OCI-LY1 (cell line): ENCODE measurements around the gene SOX9.

Source experiments
- EZH2 ChIP-seq: fragments of 200-600 bp; sonication (generic), shearing (Covaris generic); IDR thresholded peaks from 2 replicates; pipeline ENCODE4 v1.8.0; 2017; ENCODE audit warnings: borderline replicate concordance, mixed run types, mild to moderate bottlenecking, antibody characterized with exemption, low read length, moderate library complexity, mixed read lengths
- TF ChIP-seq, protein P1 (sequence below): fragments of 200-600 bp; sonication (generic), shearing (Covaris generic); IDR thresholded peaks from 2 replicates; pipeline ENCODE4 v1.5.1; 2017; ENCODE audit warnings: mild to moderate bottlenecking, antibody characterized with exemption, low read length, moderate library complexity, mixed read lengths

GRCh38 chr17:72163474-72163873, 42.7 kb downstream of the SOX9 start:
- TF ChIP-seq, protein P1, sequence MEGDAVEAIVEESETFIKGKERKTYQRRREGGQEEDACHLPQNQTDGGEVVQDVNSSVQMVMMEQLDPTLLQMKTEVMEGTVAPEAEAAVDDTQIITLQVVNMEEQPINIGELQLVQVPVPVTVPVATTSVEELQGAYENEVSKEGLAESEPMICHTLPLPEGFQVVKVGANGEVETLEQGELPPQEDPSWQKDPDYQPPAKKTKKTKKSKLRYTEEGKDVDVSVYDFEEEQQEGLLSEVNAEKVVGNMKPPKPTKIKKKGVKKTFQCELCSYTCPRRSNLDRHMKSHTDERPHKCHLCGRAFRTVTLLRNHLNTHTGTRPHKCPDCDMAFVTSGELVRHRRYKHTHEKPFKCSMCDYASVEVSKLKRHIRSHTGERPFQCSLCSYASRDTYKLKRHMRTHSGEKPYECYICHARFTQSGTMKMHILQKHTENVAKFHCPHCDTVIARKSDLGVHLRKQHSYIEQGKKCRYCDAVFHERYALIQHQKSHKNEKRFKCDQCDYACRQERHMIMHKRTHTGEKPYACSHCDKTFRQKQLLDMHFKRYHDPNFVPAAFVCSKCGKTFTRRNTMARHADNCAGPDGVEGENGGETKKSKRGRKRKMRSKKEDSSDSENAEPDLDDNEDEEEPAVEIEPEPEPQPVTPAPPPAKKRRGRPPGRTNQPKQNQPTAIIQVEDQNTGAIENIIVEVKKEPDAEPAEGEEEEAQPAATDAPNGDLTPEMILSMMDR = no peak
- no peak for TF ChIP-seq EZH2
